Endometrial microvascular endothelial cells (primary cell): ENCODE measurements around the gene JUND. TPM values are rescaled to one million over a fixed set of nuclear protein-coding genes. Genes with fewer than 3 reads are reported as not detected.

Experiments
- in situ Hi-C: cut with HindIII; loops from 2 replicates; pipeline ENCODE4 v1.10.0; 2017; ENCODE audit warnings: low sequenced_read_pairs, low pct_unique_long_range_greater_than_20kb; ENCODE audit errors: inconsistent ontology term
- total RNA-seq: library from RNA; depleted of rRNA; stranded (reverse); fragments of >200 nt; gene quantifications from one replicate; pipeline ENCODE4 v1.2.3, GENCODE V29; 2015; ENCODE audit errors: inconsistent ontology term

The JUND gene
- total RNA-seq, 1 donor from 2014 or later: 99.6 TPM

- in situ Hi-C loops: no loop called here
Measured at GRCh38 chr19:18310118-18310909, 28.9 kb upstream of the JUND start.

GRCh38 chr19:18309525-18310064 lies 28.2 kb upstream of the JUND start:
- in situ Hi-C loops: no loop called here

- in situ Hi-C loops: no loop called here
Measured at GRCh38 chr19:18308948-18309325, 27.5 kb upstream of the JUND start.

GRCh38 chr19:18308051-18308947 lies 26.9 kb upstream of the JUND start:
- in situ Hi-C loops: no loop called here

- in situ Hi-C loops: no loop called here
Measured at GRCh38 chr19:18307271-18307681, 25.9 kb upstream of the JUND start.

- in situ Hi-C loops: no loop called here
Measured at GRCh38 chr19:18306888-18307260, 25.5 kb upstream of the JUND start.

GRCh38 chr19:18306209-18306887 lies 24.9 kb upstream of the JUND start:
- in situ Hi-C loops: no loop called here

- in situ Hi-C loops: no loop called here
Measured at GRCh38 chr19:18304458-18305310, 23.3 kb upstream of the JUND start.

GRCh38 chr19:18304208-18304457 lies 22.7 kb upstream of the JUND start:
- in situ Hi-C loops: no loop called here

- in situ Hi-C loops: no loop called here
Measured at GRCh38 chr19:18301718-18302111, 20.3 kb upstream of the JUND start.

- in situ Hi-C loops: no loop called here
Measured at GRCh38 chr19:18300930-18301717, 19.7 kb upstream of the JUND start.

GRCh38 chr19:18299654-18300053 lies 18.2 kb upstream of the JUND start:
- in situ Hi-C loops: no loop called here

- in situ Hi-C loops: no loop called here
Measured at GRCh38 chr19:18298601-18299000, 17.2 kb upstream of the JUND start.

GRCh38 chr19:18297308-18297707 lies 15.9 kb upstream of the JUND start:
- in situ Hi-C loops: no loop called here

GRCh38 chr19:18295034-18295451 lies 13.6 kb upstream of the JUND start:
- in situ Hi-C loops: no loop called here

GRCh38 chr19:18294467-18294864 lies 13.0 kb upstream of the JUND start:
- in situ Hi-C loops: no loop called here

GRCh38 chr19:18293642-18294466 lies 12.4 kb upstream of the JUND start:
- in situ Hi-C loops: no loop called here
